HCT116 (cell line): ENCODE measurements around the gene PDLIM4. TPM values are rescaled to one million over a fixed set of nuclear protein-coding genes. Genes with fewer than 3 reads are reported as not detected.

Source experiments
- ATAC-seq: fragments of 200-7000 bp; cut with Tn5 transposase; 2 replicates; pipeline ENCODE4 v1.9.1; 2020; ENCODE audit warnings: mild to moderate bottlenecking, moderate library complexity
- BruUV-seq: library from RNA; stranded (reverse); fragments of 400-500 nt; replicated peaks from 2 replicates; lab custom pipeline; 2021; lab: Mats Ljungman, UMichigan
- CTCF ChIA-PET: fragments of 300-600 bp; sonication (Branson Sonifier 250); formaldehyde crosslinking; loops from one replicate; lab custom pipeline; 2021; ENCODE audit warnings: antibody characterized with exemption; lab: Charles Lee
- POLR2A ChIA-PET: fragments of 300-600, 350-600 bp; sonication (Branson Sonifier 250); formaldehyde crosslinking; loops from one replicate; lab custom pipeline; 2021; ENCODE audit warnings: antibody characterized with exemption; lab: Charles Lee
- RAD21 ChIA-PET, 2 experiments: fragments of 300-600 bp; sonication (Branson Sonifier 250); formaldehyde crosslinking; loops; one replicate each; lab custom pipeline; 2023; ENCODE audit warnings: low total read pairs in 2 of 2; ENCODE audit not compliant: uncharacterized antibody in 2 of 2, unreplicated experiment in 2 of 2, low non-redundant PET in 1 of 2; lab: Charles Lee
- DNase-seq: peaks from one replicate; pipeline ENCODE4 v3.0.0-alpha.2; 2010; ENCODE audit warnings: low read depth, low spot score
- H2AFZ ChIP-seq: fragments of 200-600 bp; shearing (Covaris generic), sonication (generic); 2 replicates; pipeline ENCODE4 v1.6.1; 2017; ENCODE audit warnings: low read depth, mixed run types, mixed read lengths, antibody characterized with exemption, low read length; ENCODE audit not compliant: poor library complexity, severe bottlenecking
- H3K27ac ChIP-seq: 2 replicates; pipeline ENCODE4 v1.5.1; 2012; ENCODE audit warnings: low read depth, low read length
- H3K27me3 ChIP-seq: fragments of 200-600 bp; sonication (generic); 2 replicates; pipeline ENCODE4 v1.6.1; 2016; ENCODE audit warnings: mixed run types, low read length, mixed read lengths; ENCODE audit not compliant: insufficient read depth
- H3K36me3 ChIP-seq, 2 experiments: fragments of 200-500 bp in 1 of 2; fragments of 200-600 bp in 1 of 2; sonication (Bioruptor generic) in 1 of 2; sonication (generic) in 1 of 2; 2 replicates each; pipeline versions ENCODE4 v1.5.1 to v1.6.1; 2014 to 2016; ENCODE audit warnings: low read length in 2 of 2, inconsistent platforms in 1 of 2, mixed read lengths in 1 of 2, mixed run types in 1 of 2; ENCODE audit not compliant: insufficient read depth in 2 of 2, control insufficient read depth in 1 of 2
- H3K4me1 ChIP-seq, 2 experiments: fragments of 200-600 bp in 1 of 2; sonication (generic) in 1 of 2; 2 replicates each; pipeline versions ENCODE4 v1.5.1 to v1.6.1; 2012 to 2017; ENCODE audit warnings: low read length in 2 of 2, inconsistent platforms in 1 of 2, mild to moderate bottlenecking in 1 of 2, mixed read lengths in 1 of 2, mixed run types in 1 of 2, moderate library complexity in 1 of 2; ENCODE audit not compliant: insufficient read depth in 2 of 2, control insufficient read depth in 1 of 2
- H3K4me2 ChIP-seq: fragments of 200-600 bp; sonication (generic); 2 replicates; pipeline ENCODE4 v1.6.1; 2017; ENCODE audit warnings: mixed run types, low read length, mixed read lengths
- H3K4me3 ChIP-seq, 2 experiments: fragments of 200-600 bp in 1 of 2; sonication (generic) in 1 of 2; replicated peaks in 1 of 2; 2 replicates each; pipeline ENCODE4 v1.5.1; 2011 to 2016; ENCODE audit warnings: low read length in 2 of 2, control low read depth in 1 of 2, low read depth in 1 of 2, mild to moderate bottlenecking in 1 of 2, mixed read lengths in 1 of 2, mixed run types in 1 of 2
- H3K79me2 ChIP-seq: fragments of 200-600 bp; sonication (generic); 2 replicates; pipeline ENCODE4 v1.6.1; 2017; ENCODE audit warnings: mild to moderate bottlenecking, mixed run types, low read length, moderate library complexity, mixed read lengths; ENCODE audit not compliant: insufficient read depth
- H3K9ac ChIP-seq: fragments of 200-600 bp; sonication (generic); 2 replicates; pipeline ENCODE4 v1.6.1; 2016; ENCODE audit warnings: low read length, mixed read lengths
- H3K9me2 ChIP-seq: fragments of 200-600 bp; sonication (generic), shearing (Covaris generic); 2 replicates; pipeline ENCODE4 v1.6.1; 2017; ENCODE audit warnings: mixed run types, mild to moderate bottlenecking, moderate library complexity; ENCODE audit not compliant: insufficient read depth
- H3K9me3 ChIP-seq, 2 experiments: fragments of 200-500 bp in 1 of 2; fragments of 200-600 bp in 1 of 2; sonication (Bioruptor generic) in 1 of 2; sonication (generic) in 1 of 2; 2 replicates each; pipeline ENCODE4 v1.6.1; 2014 to 2017; ENCODE audit warnings: low read length in 2 of 2, mixed read lengths in 2 of 2, inconsistent platforms in 1 of 2, low read depth in 1 of 2, mild to moderate bottlenecking in 1 of 2, mixed run types in 1 of 2, moderate library complexity in 1 of 2; ENCODE audit not compliant: control insufficient read depth in 1 of 2, insufficient read depth in 1 of 2
- H4K20me1 ChIP-seq: fragments of 200-600 bp; sonication (generic), shearing (Covaris generic); 2 replicates; pipeline ENCODE4 v1.6.1; 2017; ENCODE audit warnings: mixed run types, mild to moderate bottlenecking, moderate library complexity; ENCODE audit not compliant: insufficient read depth
- ATF3 ChIP-seq: IDR thresholded peaks from 2 replicates; pipeline ENCODE4 v1.6.1; 2012
- EGR1 ChIP-seq: IDR thresholded peaks from 2 replicates; pipeline ENCODE4 v1.6.1; 2012; ENCODE audit warnings: low read depth
- EZH2phosphoT487 ChIP-seq: fragments of 200-600 bp; IDR thresholded peaks from 2 replicates; pipeline ENCODE4 v1.6.1; 2018; ENCODE audit warnings: antibody characterized with exemption, borderline replicate concordance
- POLR2A ChIP-seq: IDR thresholded peaks from 2 replicates; pipeline ENCODE4 v1.7.0; 2011; ENCODE audit warnings: borderline replicate concordance; ENCODE audit not compliant: insufficient read depth, insufficient read length; ENCODE audit errors: extremely low read depth
- YY1 ChIP-seq: IDR thresholded peaks from 2 replicates; pipeline ENCODE4 v1.6.1; 2011; ENCODE audit warnings: low read length, low read depth, moderate library complexity, mild to moderate bottlenecking; ENCODE audit not compliant: insufficient replicate concordance; ENCODE audit errors: extremely low read depth
- ZNF274 ChIP-seq: fragments of 200-500 bp; sonication (Bioruptor generic); IDR thresholded peaks from 2 replicates; pipeline ENCODE4 v1.6.1; 2014; ENCODE audit warnings: mild to moderate bottlenecking, low read depth, low read length, inconsistent platforms
- intact Hi-C: fragments of 100-400 bp; cut with micrococcal nuclease; formaldehyde crosslinking; loops from 2 replicates; pipeline ENCODE4 v1.10.0; 2022
- total RNA-seq: library from RNA; stranded (reverse); gene quantifications from one replicate; pipeline ENCODE4 v1.2.1, GENCODE V29; 2021; ENCODE audit not compliant: unreplicated experiment

The PDLIM4 gene
- total RNA-seq, 1 experiment from 2014 or later, result not detected

- TF ChIP-seq ATF3, result no peak
- TF ChIP-seq POLR2A, result no peak
These were observed 739 bp upstream of the PDLIM4 start (continued) for GRCh38 chr5:132256783-132257130.

GRCh38 chr5:132258102-132259068 lies 889 bp downstream of the PDLIM4 start:
- ChIA-PET POLR2A (interaction anchor here (1.4 kb wide), 1 partner anchor 8 kb away, joined by 4 read pairs; no protein-coding TSS in a partner anchor), CTCF (no interaction called here), RAD21 (no interaction called here)
- Histone ChIP-seq H3K36me3 (no peaks in the 10 kb centered on the region), H3K79me2 (no peaks in the 10 kb centered on the region), H3K9me2 (no peaks in the 10 kb centered on the region), H3K9ac (no peak overlapping the region), H2AFZ (no peak overlapping the region), H3K4me2 (no peak overlapping the region), H3K4me1 (peaks cover 23 to 57% of the 10 kb centered on the region in 2 experiments), H4K20me1 (no peaks in the 10 kb centered on the region), H3K27ac (no peak overlapping the region; the same call in 1 of the 2 replicates), H3K9me3 (no peaks in the 10 kb centered on the region), H3K27me3 (no peaks in the 10 kb centered on the region), H3K4me3 (no peak overlapping the region)
- intact Hi-C loops, result no loop called here
- no TSS peak for BruUV-seq
- no peak for ATAC-seq
- DNase-seq, result no peak
- no peak for TF ChIP-seq EGR1
- TF ChIP-seq POLR2A, result no peak
- no peak for TF ChIP-seq ZNF274
- no peak for TF ChIP-seq EZH2phosphoT487
- no peak for TF ChIP-seq YY1
